ENCODE data around the gene MBD2.

DNA sequence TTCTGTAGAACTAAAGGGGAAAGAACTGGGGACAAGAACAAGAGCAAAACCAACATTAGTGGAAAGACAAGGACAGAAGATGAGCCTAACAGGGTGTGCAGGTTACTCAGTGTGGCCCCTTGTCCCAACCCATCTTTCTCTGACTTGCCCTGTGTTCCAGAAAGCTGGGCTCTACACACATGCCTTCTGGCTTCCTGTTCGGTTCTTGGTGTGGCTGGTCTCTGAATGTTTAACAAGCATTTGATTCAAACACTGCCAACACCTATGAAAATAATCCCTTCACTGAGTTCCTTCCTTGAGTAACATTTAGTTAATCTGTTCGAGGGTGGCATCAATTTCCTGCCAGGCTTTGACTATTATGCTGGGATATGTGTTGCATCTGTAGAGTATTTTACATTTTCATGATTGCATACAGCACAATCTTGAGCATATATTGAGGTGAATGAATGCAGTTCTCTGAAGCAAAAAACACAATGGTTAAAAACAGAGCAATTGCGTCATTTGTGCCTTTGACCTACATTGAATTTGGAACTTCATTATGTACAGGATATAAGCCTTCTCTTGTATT, 83.3 kb downstream of the MBD2 start:
- no peak for TF ChIP-seq ZBTB6 (tag by site-specific recombination; IDR thresholded peaks at IDR 0.05)
- no peak for TF ChIP-seq KLF9 (tag by site-specific recombination; IDR thresholded peaks at IDR 0.05; ENCODE audit: low read depth)
- no peak for TF ChIP-seq ZBTB21 (tag by site-specific recombination; IDR thresholded peaks at IDR 0.05)
- TF ChIP-seq ZNF274 (IDR thresholded peaks at IDR 0.05; ENCODE audit: low read length), result no peak
- TF ChIP-seq ZNF274 (tag by site-specific recombination; IDR thresholded peaks at IDR 0.05; ENCODE audit: borderline replicate concordance), result no peak
- TF ChIP-seq, protein P1, sequence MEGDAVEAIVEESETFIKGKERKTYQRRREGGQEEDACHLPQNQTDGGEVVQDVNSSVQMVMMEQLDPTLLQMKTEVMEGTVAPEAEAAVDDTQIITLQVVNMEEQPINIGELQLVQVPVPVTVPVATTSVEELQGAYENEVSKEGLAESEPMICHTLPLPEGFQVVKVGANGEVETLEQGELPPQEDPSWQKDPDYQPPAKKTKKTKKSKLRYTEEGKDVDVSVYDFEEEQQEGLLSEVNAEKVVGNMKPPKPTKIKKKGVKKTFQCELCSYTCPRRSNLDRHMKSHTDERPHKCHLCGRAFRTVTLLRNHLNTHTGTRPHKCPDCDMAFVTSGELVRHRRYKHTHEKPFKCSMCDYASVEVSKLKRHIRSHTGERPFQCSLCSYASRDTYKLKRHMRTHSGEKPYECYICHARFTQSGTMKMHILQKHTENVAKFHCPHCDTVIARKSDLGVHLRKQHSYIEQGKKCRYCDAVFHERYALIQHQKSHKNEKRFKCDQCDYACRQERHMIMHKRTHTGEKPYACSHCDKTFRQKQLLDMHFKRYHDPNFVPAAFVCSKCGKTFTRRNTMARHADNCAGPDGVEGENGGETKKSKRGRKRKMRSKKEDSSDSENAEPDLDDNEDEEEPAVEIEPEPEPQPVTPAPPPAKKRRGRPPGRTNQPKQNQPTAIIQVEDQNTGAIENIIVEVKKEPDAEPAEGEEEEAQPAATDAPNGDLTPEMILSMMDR (tag by site-specific recombination; IDR thresholded peaks at IDR 0.05), result no peak
- TF ChIP-seq ZNF398 (tag by site-specific recombination; IDR thresholded peaks at IDR 0.05), result no peak

Measured in HEK293 (cell line).